Upper lobe of left lung (tissue), 4 donors: ENCODE data around the gene CT47C1.

Experiments
- CTCF ChIP-seq, 6 experiments: fragments of 450-650 bp in 4 of 6; fragments of 200-600 bp in 2 of 6; sonication (generic) in 2 of 6; IDR thresholded peaks; one replicate each; pipeline ENCODE4 v1.5.1; 2016 to 2019; ENCODE audit warnings: antibody characterized with exemption in 6 of 6
- EP300 ChIP-seq, 4 donors: sonication (generic); formaldehyde crosslinking; IDR thresholded peaks; one replicate each; pipeline ENCODE4 v1.5.1; 2017; ENCODE audit warnings: antibody characterized with exemption in 4 of 4, control low read depth in 2 of 4
- POLR2A ChIP-seq, 4 donors: fragments of 450-650 bp; IDR thresholded peaks; one replicate each; pipeline ENCODE4 v1.5.1; 2016 to 2017; ENCODE audit warnings: antibody characterized with exemption in 4 of 4, mild to moderate bottlenecking in 2 of 4
- POLR2AphosphoS5 ChIP-seq, 2 donors: sonication (generic); formaldehyde crosslinking; IDR thresholded peaks; one replicate each; pipeline ENCODE4 v1.5.1; 2017; ENCODE audit warnings: antibody characterized with exemption in 2 of 2

- TF ChIP-seq CTCF (IDR thresholded peaks at IDR 0.05), result no peak
- TF ChIP-seq POLR2AphosphoS5 (IDR thresholded peaks at IDR 0.05), result no peak
- no peak for TF ChIP-seq EP300 (IDR thresholded peaks at IDR 0.05)
- TF ChIP-seq POLR2A (IDR thresholded peaks at IDR 0.05), result no peak
Observed at GRCh38 chrX:119072744-119073143, at the start of gene CT47C1.
